NCI-H128 (cell line): ENCODE results near the gene COL24A1.

ENCODE experiments used
- DNase-seq: peaks from one replicate; lab custom pipeline; 2025; ENCODE audit not compliant: unreplicated experiment; lab: John Stamatoyannopoulos, UW

The COL24A1 gene

GRCh38 chr1:85700422-85700821, 456.1 kb downstream of the COL24A1 start:
- no peak for DNase-seq

- DNase-seq = no peak
Measured at GRCh38 chr1:85697895-85698294, 458.7 kb downstream of the COL24A1 start.

- DNase-seq = no peak
Measured at GRCh38 chr1:85692730-85693314, 463.8 kb downstream of the COL24A1 start.

- DNase-seq = no peak
Measured at GRCh38 chr1:85689775-85690404, 466.7 kb downstream of the COL24A1 start.

- no peak for DNase-seq
Measured at GRCh38 chr1:85683292-85684025, 473.1 kb downstream of the COL24A1 start.

GRCh38 chr1:85681087-85681486, 475.5 kb downstream of the COL24A1 start:
- DNase-seq = no peak
